Measurements from ENCODE around the gene ACAN.

The ACAN gene

GRCh38 chr15:88833731-88834100 lies 30.5 kb downstream of the ACAN start:
- TF ChIP-seq TSHZ2 (CRISPR knock-in tag; IDR thresholded peaks at IDR 0.05) = no peak
- TF ChIP-seq PPARA (CRISPR knock-in tag; IDR thresholded peaks at IDR 0.05; ENCODE audit: borderline replicate concordance) = no peak
- TF ChIP-seq POU6F1 (CRISPR knock-in tag; IDR thresholded peaks at IDR 0.05; ENCODE audit: borderline replicate concordance, low read depth) = no peak
- no peak for TF ChIP-seq GLIS3 (CRISPR knock-in tag; IDR thresholded peaks at IDR 0.05)
- TF ChIP-seq ZC3H10 (CRISPR knock-in tag; IDR thresholded peaks at IDR 0.05) = no peak
- TF ChIP-seq TOX (CRISPR knock-in tag; IDR thresholded peaks at IDR 0.05; ENCODE audit: borderline replicate concordance) = no peak
- no peak for TF ChIP-seq ZNF565 (CRISPR knock-in tag; conservative IDR thresholded peaks at IDR 0.05; ENCODE audit: low read depth)
- TF ChIP-seq ZNF8 (CRISPR knock-in tag; IDR thresholded peaks at IDR 0.05) = no peak

GRCh38 chr15:88834211-88834812 lies 31.1 kb downstream of the ACAN start:
- no peak for TF ChIP-seq SNAI2 (CRISPR knock-in tag; IDR thresholded peaks at IDR 0.05)
- TF ChIP-seq ESRRG (CRISPR knock-in tag; IDR thresholded peaks at IDR 0.05) = no peak
- TF ChIP-seq POU6F1 (CRISPR knock-in tag; IDR thresholded peaks at IDR 0.05; ENCODE audit: borderline replicate concordance, low read depth) = no peak
- no peak for TF ChIP-seq CREB5 (CRISPR knock-in tag; IDR thresholded peaks at IDR 0.05; ENCODE audit: low read depth)
- TF ChIP-seq ZNF565 (CRISPR knock-in tag; conservative IDR thresholded peaks at IDR 0.05; ENCODE audit: low read depth) = no peak
- TF ChIP-seq CSDC2 (CRISPR knock-in tag; IDR thresholded peaks at IDR 0.05) = no peak
- TF ChIP-seq ISL1 (CRISPR knock-in tag; IDR thresholded peaks at IDR 0.05) = no peak
- TF ChIP-seq BACH2 (CRISPR knock-in tag; IDR thresholded peaks at IDR 0.05; ENCODE audit: borderline replicate concordance) = no peak
- no peak for TF ChIP-seq ARNTL (CRISPR knock-in tag; IDR thresholded peaks at IDR 0.05; ENCODE audit: borderline replicate concordance, low read depth)
- no peak for TF ChIP-seq TOX (CRISPR knock-in tag; IDR thresholded peaks at IDR 0.05; ENCODE audit: borderline replicate concordance)
- no peak for TF ChIP-seq CSRNP3 (CRISPR knock-in tag; IDR thresholded peaks at IDR 0.05)
- TF ChIP-seq GLIS3 (CRISPR knock-in tag; IDR thresholded peaks at IDR 0.05) = no peak
- TF ChIP-seq ZNF8 (CRISPR knock-in tag; IDR thresholded peaks at IDR 0.05) = no peak
- TF ChIP-seq OSR1 (CRISPR knock-in tag; IDR thresholded peaks at IDR 0.05) = no peak
- TF ChIP-seq TCF4 (CRISPR knock-in tag; IDR thresholded peaks at IDR 0.05; ENCODE audit: borderline replicate concordance) = no peak
- TF ChIP-seq ZFP30 (CRISPR knock-in tag; IDR thresholded peaks at IDR 0.05) = no peak
- no peak for TF ChIP-seq ZC3H10 (CRISPR knock-in tag; IDR thresholded peaks at IDR 0.05)
- no peak for TF ChIP-seq PATZ1 (CRISPR knock-in tag; IDR thresholded peaks at IDR 0.05; ENCODE audit: borderline replicate concordance)
- TF ChIP-seq ZFP3 (CRISPR knock-in tag; IDR thresholded peaks at IDR 0.05) = no peak
- peak; percentile 68 for ATAC-seq

More at GRCh38 chr15:88833731-88834100, 30.5 kb downstream of the ACAN start:
- ATAC-seq = no peak
